Measurements from ENCODE around the gene NT5DC2.

- TF ChIP-seq CTCF (conservative IDR thresholded peaks at IDR 0.05) (no peak), EZH2 (IDR thresholded peaks at IDR 0.05; ENCODE audit: low read depth) (no peak)
Observed at GRCh38 chr3:52524258-52524751, 9.4 kb downstream of the NT5DC2 start.

All from PC-9 (cell line).